GM23248 (cell line): ENCODE results near the gene CIAPIN1.

Experiments
- EZH2 ChIP-seq: fragments of 200-600 bp; sonication (generic); IDR thresholded peaks from 2 replicates; pipeline ENCODE4 v1.6.1; 2018; ENCODE audit warnings: antibody characterized with exemption, mild to moderate bottlenecking; ENCODE audit not compliant: insufficient read depth, poor library complexity, severe bottlenecking
- EZH2phosphoT487 ChIP-seq: fragments of 200-600 bp; sonication (generic); IDR thresholded peaks from 2 replicates; pipeline ENCODE4 v1.6.1; 2018; ENCODE audit warnings: antibody characterized with exemption, moderate library complexity, mild to moderate bottlenecking, low read depth; ENCODE audit not compliant: insufficient read depth

DNA sequence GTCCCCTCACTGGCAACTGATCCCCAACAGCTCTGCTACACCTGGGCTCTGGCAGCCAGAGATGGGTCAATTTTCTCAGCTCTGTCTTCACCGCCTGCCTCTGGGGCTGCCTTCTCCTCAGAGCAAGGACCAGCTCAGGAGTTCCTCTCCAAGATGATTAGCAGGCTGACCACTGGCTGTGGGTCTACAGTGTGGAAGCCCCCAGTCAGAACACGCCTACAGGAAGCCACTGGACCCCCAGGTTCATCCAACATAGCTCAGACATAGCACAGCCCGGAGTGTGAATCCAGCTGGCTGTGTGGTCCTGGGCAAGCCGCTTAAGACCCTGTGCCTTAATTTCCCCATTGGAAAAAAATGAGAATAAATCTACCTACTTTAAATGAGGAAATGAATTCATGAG is 34.2 kb upstream of the CIAPIN1 start:
- TF ChIP-seq EZH2 (no peak), EZH2phosphoT487 (no peak)
